ENCODE measurements around the gene MFAP3L.

DNA sequence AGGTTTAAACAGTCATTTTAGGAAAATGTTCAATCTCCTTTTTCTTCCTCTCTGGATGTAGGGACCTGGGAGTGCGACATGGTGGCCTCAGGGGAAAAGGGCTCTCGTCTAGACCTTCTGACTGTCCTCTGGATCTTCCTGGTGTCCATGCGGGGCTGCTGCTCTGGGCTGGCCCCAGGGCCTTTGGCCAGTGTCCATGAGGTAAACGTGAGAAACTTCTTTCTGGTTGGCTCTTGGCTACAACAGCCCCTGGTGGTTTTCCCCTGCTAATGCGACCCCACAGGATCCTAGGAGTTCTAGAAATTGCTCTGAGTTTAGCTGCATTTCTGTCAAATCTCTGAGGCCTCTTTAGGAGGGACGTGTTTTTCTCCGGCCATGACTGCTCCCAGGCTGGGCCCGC lies 85.7 kb downstream of the MFAP3L start:
- TF ChIP-seq, protein P1, sequence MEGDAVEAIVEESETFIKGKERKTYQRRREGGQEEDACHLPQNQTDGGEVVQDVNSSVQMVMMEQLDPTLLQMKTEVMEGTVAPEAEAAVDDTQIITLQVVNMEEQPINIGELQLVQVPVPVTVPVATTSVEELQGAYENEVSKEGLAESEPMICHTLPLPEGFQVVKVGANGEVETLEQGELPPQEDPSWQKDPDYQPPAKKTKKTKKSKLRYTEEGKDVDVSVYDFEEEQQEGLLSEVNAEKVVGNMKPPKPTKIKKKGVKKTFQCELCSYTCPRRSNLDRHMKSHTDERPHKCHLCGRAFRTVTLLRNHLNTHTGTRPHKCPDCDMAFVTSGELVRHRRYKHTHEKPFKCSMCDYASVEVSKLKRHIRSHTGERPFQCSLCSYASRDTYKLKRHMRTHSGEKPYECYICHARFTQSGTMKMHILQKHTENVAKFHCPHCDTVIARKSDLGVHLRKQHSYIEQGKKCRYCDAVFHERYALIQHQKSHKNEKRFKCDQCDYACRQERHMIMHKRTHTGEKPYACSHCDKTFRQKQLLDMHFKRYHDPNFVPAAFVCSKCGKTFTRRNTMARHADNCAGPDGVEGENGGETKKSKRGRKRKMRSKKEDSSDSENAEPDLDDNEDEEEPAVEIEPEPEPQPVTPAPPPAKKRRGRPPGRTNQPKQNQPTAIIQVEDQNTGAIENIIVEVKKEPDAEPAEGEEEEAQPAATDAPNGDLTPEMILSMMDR (IDR thresholded peaks at IDR 0.05): no peak
- TF ChIP-seq POLR2A (IDR thresholded peaks at IDR 0.05; ENCODE audit: low read depth) (no peak), EP300 (IDR thresholded peaks at IDR 0.05) (no peak)
